HG03108 (cell line): Measurements from ENCODE around the gene CFC1.
A peak's percentile ranks its signal among the peaks of the same experiment; 100 is the strongest.
"Not testable (repeated sequence)": the region's sequence is repeated elsewhere in the genome, so short reads cannot be mapped to it uniquely, and the experiment has no call there.

Source experiments
- ATAC-seq: cut with Tn5 transposase; IDR thresholded peaks from one replicate; pipeline ENCODE4 v1.9.1; 2021; ENCODE audit warnings: moderate library complexity; ENCODE audit not compliant: unreplicated experiment

Gene CFC1

DNA sequence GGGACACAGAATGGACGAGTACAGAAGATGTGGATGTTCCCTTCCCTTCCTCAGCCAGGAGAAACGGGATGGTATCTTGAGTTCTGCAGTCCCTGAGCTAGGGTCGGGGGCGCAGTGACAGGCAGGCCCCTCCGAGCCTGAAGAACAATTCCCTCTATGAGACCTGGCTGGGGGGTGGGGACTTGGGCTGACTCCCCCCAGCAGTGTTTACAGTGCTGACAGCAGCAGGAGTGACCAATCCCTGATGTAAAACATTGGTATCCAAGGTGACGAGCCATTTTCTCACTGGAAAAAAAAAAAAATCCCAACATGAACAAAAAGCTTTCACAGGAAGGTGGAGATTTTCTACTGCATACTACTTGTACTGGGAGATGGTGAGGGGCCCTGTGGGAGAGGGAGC, at the start of gene CFC1:
CFC1 (minus strand) TSS at position 183 of the 400 bp plus-strand sequence. CDS start 288 bp downstream, outside the sequence.
- ATAC-seq = not testable (repeated sequence)

DNA sequence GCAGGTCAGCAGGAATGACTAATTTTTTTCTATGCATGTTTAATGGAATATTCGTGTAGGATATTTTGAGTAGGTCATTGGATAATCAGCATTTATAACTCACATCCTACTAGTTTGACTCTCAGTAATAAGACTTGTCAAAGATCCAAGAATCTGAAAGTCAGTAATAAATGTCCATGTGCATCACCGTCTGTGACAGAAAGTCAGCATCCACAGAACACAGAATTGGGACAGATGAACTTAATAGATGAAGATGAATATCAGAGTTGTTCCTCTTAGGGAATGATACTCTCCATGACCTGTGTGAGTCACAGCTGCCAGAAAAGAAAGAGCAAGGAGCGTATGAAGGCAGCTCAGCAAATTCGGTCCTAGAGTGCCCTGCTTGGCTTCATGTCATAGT, 42.3 kb upstream of the CFC1 start:
- ATAC-seq = not testable (repeated sequence)

DNA sequence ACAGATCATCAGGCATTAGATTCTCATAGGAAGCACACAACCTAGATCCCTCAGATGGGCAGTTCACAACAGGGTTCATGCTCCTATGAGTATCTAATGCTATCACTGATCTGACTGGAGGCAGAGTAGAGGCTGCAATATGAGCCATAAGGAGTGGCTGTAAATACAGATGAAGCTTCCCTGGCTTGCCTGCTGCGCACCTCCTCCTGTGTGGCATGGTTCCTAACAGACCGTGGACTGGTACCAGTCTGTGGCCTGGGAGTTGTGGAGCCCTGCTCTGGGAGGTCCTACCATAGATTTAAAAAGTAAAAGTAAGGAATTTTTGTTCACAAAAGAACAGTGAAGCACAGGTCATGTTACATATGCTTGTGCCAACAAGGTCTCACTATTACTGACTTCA, 39.6 kb upstream of the CFC1 start:
- not testable (repeated sequence) for ATAC-seq

- ATAC-seq = not testable (repeated sequence)
Measured at GRCh38 chr2:130628784-130629475, 29.6 kb upstream of the CFC1 start.

DNA sequence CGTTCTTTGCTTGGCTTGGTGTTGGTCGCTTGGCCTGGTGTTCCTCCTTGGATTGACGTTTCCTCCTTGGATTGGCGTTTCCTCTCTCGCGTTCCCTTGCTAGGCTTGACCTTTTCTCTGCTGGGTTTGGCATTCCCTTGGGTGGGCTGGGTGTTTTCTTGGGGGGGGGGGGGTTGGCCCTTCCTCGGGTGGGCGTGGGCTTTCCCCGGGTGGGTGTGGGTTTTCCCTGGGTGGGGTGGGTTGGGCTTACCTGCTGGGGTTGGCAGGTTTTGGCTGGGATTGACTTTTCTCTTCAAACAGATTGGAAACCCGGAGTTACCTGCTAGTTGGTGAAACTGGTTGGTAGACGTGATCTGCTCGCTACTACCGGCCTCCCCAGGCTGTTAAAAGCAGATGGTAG, 11.8 kb upstream of the CFC1 start, which contains the start of gene POTEJ:
POTEJ (plus strand) TSS at position 301 of the 400 bp plus-strand sequence; CDS start at position 394, 93 bp downstream.
- not testable (repeated sequence) for ATAC-seq

GRCh38 chr2:130610486-130610885, 11.1 kb upstream of the CFC1 start:
- not testable (repeated sequence) for ATAC-seq

- not testable (repeated sequence) for ATAC-seq
Measured at GRCh38 chr2:130609002-130609920, 9.9 kb upstream of the CFC1 start.

DNA sequence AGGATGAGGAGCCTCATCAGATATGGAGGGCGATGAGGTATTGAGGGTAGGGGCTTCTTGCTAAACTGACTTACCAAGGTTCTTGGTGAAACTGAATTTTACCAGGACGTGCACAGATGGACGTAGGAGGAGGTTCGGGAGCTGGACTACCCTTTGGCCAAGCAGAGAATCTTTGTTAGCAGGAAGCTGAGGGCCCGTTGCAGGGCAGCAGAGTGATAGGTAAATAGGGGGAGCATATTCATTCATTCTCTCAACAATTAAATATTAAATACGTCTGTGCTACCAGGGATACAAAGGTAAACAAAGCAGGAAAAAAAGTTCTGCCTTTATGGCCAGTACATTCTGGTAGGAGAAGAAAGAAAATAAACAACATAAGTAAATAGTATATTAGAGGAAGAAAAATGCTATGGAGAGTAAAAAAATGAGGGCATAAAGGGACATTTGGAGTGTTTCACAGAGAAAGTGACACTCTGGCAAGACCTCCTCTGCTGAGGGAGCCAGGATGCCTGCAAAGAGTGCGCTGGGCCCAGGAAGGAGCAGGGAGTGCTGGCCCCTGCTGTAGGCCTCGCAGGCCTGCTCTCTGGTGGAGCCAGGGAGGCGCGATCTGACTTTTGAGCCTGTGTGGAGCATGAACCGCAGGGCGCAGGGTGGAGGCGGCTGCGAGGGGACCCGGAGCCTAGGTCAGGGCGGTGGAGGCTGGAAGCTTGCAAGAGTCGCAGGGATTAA, 9.1 kb upstream of the CFC1 start:
- not testable (repeated sequence) for ATAC-seq

DNA sequence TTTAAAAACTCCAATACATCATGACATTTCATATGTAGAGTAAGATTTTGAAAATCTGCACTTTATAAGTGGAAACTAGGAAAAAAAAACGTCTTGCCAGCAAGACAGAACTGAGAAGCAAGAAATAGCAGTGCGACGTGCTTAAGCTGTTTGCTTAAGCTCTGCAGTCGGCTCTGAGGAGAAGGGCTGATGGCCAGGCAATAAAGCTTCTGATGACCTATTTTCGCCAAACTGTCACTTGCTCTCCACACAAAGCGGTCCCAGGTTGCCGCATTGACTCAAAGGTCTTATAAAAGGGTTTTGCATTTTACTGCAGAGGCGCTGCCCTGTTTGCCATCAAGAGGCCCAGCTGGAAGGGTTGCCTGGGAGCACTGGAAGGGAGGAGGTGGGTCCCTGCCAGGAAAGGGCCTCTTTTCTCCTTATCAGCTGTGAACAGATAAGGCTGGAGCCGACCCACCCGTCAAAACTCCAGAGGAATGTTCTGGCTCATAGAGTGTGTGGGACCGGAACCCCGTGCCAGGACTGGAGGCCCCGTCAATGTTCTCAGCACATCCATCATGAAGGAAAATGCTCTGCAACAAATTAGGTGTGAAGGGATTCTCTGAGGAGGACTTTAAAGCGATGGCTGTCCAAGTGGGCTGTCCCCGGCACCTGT, 2.4 kb upstream of the CFC1 start:
- ATAC-seq = not testable (repeated sequence)

GRCh38 chr2:130599926-130600325, 551 bp upstream of the CFC1 start:
- ATAC-seq = not testable (repeated sequence)

DNA sequence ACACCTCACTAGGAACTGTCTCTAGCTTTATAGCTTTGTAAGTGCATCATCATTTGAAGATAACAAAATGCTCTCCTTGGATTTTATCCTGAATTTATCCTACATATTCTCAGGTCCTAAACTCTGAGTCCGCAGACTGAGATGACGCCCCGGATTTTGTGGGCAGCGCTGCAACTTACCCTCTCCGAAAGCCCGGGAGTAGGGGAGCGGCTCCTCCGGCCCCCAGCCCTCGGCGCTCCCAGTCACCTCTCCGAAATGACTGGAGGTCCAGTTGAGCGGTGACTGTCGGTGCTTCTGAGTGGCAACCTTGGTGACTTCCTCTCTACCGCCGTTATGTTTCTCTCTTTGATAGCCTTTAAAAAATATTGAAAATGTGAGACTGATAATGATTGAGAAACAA, 912 bp downstream of the CFC1 start:
- ATAC-seq = not testable (repeated sequence)

DNA sequence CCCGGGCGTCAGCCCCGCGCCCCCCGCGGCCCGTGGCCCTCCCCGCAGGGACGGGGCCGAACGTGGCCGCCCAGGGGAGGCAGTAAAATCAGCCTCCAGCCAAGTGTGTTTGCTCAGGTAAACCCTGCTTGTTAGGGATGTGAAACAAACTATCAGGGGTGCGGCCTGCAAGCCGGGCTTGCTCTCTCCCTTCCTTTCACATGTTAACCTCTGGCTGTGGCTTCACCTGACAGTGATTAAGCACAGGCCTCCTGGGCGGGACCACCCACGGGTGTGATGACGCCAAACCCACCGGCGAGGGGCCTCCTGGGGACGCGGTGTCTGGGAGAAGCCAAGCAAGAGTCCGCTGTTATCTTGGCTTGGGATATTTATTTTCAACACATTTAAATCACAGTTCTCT, 1.4 kb downstream of the CFC1 start:
- not testable (repeated sequence) for ATAC-seq

GRCh38 chr2:130596757-130597156, 2.6 kb downstream of the CFC1 start:
- ATAC-seq = not testable (repeated sequence)

- ATAC-seq = not testable (repeated sequence)
Measured at GRCh38 chr2:130594011-130594410, 5.4 kb downstream of the CFC1 start.

DNA sequence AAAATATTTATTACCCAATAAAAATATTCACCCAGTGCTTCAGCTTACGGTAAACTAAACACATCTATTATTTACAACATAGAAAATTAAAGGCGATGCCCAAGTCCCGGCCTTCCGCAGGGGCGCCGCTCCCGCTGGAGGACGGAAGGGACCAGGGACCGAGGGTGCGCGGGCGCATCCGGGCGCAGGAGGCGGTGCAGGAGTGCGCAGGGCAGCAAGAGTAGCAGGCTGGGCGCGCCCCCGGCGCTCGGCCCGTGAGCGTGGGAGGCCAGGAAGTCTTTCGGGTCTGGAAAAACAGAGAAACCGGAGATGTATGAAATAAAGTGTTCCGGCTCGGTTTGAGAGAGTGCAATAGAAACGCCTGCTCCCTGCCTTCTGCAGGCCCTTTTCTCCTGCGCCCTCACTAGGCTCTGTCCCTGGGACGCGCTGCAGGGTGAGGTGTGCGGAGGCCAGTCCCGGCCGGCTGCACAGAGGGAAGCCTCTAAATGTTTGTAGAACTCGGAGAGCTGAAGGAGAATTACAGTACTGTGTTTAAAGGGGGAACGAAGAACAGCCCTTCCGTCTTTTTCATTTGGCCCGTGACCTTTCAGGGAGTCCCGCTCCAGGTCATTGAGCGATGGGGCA, 6.5 kb downstream of the CFC1 start:
- ATAC-seq = not testable (repeated sequence)

- ATAC-seq = not testable (repeated sequence)
Measured at GRCh38 chr2:130590842-130591359, 8.5 kb downstream of the CFC1 start.

DNA sequence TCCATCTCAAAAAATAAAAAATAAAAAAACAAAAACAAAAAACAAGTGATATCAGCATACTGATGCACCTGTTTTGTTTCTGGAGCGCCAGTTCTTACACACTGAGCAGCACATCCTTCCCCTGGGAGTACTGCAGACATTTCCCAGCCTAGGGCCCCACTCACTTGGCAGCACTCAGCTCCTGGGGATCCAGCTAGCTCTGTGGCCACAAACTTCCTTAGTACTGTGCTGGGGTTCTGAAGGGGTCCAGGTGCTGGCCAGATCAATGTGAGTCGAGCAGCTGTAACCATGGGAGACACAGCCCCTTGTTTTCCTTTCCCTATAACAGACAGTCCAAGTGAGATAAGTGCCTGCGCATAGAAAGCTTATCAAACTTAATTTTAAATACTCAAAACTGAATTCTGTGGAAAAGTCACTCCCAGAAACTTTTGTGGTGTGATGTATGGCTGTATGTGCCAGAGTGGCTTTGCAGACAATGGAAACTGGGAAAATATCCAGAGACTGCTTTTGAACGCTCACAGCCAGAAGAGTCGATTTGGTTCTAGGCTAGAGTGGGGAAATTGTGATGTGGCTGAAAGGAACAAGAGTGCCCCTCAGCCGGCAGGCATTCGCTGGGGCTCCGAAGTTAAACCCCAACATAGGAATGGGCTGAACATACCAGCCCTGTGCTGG, 9.1 kb downstream of the CFC1 start:
- not testable (repeated sequence) for ATAC-seq

GRCh38 chr2:130588688-130589458, 10.5 kb downstream of the CFC1 start:
- peak; percentile 82 for ATAC-seq
